Measurements from ENCODE around the gene PSME3IP1.

PSME3IP1 gene

GRCh38 chr16:57167538-57167937 lies 18.3 kb downstream of the PSME3IP1 start:
- DNase-seq = no peak

GRCh38 chr16:57166951-57167350 lies 18.9 kb downstream of the PSME3IP1 start:
- no peak for DNase-seq

- DNase-seq = no peak
Observed at GRCh38 chr16:57166451-57166850, 19.4 kb downstream of the PSME3IP1 start.

GRCh38 chr16:57165938-57166337 lies 19.9 kb downstream of the PSME3IP1 start:
- DNase-seq = peak; percentile 44

GRCh38 chr16:57165483-57165882 lies 20.4 kb downstream of the PSME3IP1 start:
- DNase-seq = no peak

- DNase-seq = no peak
Observed at GRCh38 chr16:57163842-57164241, 22.0 kb downstream of the PSME3IP1 start.

GRCh38 chr16:57159447-57159846 lies 26.4 kb downstream of the PSME3IP1 start:
- no peak for DNase-seq

GRCh38 chr16:57157533-57157932 lies 28.3 kb downstream of the PSME3IP1 start:
- no peak for DNase-seq

- no peak for DNase-seq
Observed at GRCh38 chr16:57156351-57156703, 29.5 kb downstream of the PSME3IP1 start.

- no peak for DNase-seq
Observed at GRCh38 chr16:57155702-57156350, 30.0 kb downstream of the PSME3IP1 start.

GRCh38 chr16:57153841-57154240 lies 32.0 kb downstream of the PSME3IP1 start:
- no peak for DNase-seq

GRCh38 chr16:57152096-57153093 lies 33.4 kb downstream of the PSME3IP1 start:
- no peak for DNase-seq

- DNase-seq = no peak
Observed at GRCh38 chr16:57151369-57151768, 34.5 kb downstream of the PSME3IP1 start.

- DNase-seq = no peak
Observed at GRCh38 chr16:57150682-57151330, 35.0 kb downstream of the PSME3IP1 start.

- no peak for DNase-seq
Observed at GRCh38 chr16:57149391-57149790, 36.4 kb downstream of the PSME3IP1 start.

GRCh38 chr16:57148481-57148880 lies 37.4 kb downstream of the PSME3IP1 start:
- DNase-seq = no peak

- DNase-seq = no peak
Observed at GRCh38 chr16:57147381-57148221, 38.2 kb downstream of the PSME3IP1 start.

- DNase-seq = no peak
Observed at GRCh38 chr16:57146735-57147134, 39.1 kb downstream of the PSME3IP1 start.

- DNase-seq = no peak
Observed at GRCh38 chr16:57146040-57146647, 39.7 kb downstream of the PSME3IP1 start.

GRCh38 chr16:57145046-57146021 lies 40.5 kb downstream of the PSME3IP1 start:
- DNase-seq = no peak

GRCh38 chr16:57144027-57144426 lies 41.8 kb downstream of the PSME3IP1 start:
- DNase-seq = no peak

Data from NCI-H2171 treated with DMSO at 0.1 percent for 48 hours (cell line).